HG02840 (cell line): ENCODE results near the gene GDA.
A peak's percentile ranks its signal among the peaks of the same experiment; 100 is the strongest.
"Not testable (repeated sequence)": the region's sequence is repeated elsewhere in the genome, so short reads cannot be mapped to it uniquely, and the experiment has no call there.

Experiments
- ATAC-seq: cut with Tn5 transposase; IDR thresholded peaks from one replicate; pipeline ENCODE4 v1.9.1; 2021; ENCODE audit warnings: mild to moderate bottlenecking, moderate library complexity, moderate number of reproducible peaks; ENCODE audit not compliant: unreplicated experiment, low FRiP score

The GDA gene

DNA sequence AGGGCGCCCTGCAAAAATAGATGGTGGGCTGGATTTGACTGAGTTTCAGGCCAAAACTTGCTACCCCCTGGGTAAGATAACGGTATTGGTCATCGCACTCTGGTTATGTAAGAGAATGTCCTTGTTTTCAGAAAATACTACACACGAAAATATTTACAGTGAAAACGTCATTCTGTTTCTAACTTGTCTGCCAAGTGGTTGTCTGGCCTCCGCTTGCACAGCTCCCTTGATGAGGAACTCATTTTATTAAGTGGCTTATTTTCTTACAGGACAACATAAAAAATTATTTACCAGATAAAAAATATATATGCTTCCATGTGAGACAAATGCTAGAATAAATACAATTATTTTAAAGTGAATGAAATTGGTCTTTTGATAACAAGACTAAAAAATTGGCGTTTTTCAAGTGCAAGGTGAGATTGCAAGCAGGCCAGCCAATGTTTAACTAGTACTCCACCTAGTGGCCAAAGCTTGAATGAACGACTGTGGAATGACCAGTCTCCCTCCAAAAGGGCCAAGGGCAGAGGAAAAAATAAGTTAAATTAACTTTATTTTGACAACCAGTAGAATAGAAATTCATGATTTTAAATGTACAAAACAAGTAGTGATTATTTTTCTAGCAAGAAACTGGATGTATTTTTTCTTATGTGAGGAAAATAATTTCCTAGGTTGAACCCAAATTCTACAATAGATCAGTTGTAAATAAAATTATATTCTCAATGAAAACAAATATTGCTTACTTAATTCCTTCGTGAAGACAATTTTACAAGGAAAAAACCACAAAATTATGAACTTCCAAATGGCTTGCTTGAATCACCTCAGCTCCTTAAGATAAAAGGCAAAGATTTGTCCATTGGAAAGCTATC lies 122.6 kb downstream of the GDA start:
- ATAC-seq: no peak

DNA sequence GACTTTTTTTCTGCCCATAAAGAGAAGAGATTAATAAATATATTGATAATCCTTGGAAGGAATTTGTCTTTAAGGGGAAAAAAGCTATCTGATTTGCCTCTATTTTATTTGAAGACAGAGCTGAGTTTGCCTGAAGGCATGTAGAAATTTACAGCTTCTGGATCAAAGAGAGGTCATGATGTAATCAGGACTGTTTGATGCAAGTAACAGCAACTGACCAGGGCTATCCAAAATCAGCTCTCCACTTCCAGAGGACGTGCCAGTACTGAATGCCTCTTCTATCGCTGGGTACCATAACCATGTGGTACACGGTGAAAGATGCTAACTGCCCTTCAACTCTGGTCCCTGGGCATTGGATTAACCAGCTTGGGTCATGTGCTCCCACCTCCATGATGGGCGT lies 125.2 kb downstream of the GDA start:
- no peak for ATAC-seq

- no peak for ATAC-seq
These were observed 125.7 kb downstream of the GDA start for GRCh38 chr9:72274916-72275315.

- no peak for ATAC-seq
These were observed 127.2 kb downstream of the GDA start for GRCh38 chr9:72276429-72276828.

- no peak for ATAC-seq
These were observed 129.7 kb downstream of the GDA start for GRCh38 chr9:72278959-72279358.

GRCh38 chr9:72280913-72281500 lies 131.8 kb downstream of the GDA start:
- ATAC-seq: peak; percentile 80

DNA sequence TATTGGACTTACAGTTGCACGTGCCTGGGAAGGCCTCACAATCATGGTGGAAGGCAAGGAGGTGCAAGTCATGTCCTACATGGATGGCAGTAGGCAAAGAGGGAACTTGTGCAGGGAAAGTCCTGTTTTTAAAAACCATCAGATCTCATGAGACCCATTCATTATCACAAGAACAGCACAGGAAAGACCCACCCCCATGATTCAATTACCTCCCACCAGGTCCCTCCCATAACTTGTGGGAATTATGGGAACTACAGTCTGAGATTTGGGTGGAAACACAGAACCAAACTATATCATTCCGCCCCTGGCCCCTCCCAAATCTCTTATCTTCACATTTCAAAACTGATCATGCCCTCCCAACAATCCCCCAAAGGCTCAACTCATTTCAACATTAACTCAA lies 140.2 kb downstream of the GDA start:
- no peak for ATAC-seq

DNA sequence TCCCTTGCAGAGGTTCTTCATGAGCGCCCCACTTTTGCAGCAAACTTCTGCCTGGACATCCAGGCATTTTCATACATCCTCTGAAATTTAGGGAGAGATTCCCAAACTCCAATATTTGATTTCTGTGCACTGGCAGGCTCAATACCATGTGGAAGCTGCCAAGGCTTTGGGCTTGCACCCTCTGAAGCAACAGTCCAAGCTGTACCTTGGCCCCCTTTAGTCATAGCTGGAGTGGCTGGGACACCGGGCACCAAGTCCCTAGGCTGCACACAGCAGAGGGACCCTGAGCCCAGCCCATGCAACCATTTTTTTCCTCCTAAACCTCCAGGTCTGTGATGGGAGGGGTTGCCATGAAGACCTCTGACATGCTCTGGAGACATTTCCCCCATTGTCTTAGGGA lies 141.1 kb downstream of the GDA start:
- ATAC-seq: no peak

DNA sequence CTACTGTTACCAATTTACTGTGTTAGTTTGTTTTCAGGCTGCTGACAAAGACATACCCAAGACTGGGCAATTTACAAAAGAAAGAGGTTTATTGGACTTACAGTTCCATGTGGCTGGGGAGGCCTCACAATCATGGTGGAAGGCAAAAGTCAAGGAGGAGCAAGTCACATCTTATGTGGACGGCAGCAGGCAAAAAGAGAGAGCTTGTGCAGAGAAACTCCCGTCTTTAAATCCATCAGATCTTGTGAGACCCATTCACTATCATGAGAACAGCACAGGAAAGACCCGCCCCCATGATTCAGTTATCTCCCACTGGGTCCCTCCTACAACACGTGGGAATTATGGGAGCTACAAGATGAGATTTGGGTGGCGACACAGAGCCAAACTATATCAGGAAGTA lies 142.3 kb downstream of the GDA start:
- ATAC-seq: not testable (repeated sequence)

DNA sequence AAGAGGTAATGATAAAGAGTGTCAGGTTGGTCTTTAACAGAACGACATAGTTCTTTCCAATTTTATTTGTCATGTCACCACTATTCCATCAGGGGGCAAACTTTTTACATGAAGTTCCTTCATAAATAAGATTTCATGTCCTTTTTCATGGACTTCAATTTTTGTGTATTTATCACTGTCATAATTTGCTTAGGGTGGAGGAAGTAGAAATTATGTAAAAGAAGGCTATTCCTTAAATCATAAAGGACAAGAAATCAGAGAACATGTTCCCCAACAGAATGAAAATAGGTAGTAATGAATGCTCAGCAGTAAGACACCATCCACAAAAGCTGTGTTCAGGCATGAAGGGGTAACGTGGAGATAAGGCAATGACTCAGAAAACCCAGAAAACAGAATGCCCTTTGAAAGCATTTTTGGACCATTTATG lies 143.0 kb downstream of the GDA start:
- no peak for ATAC-seq

GRCh38 chr9:72292874-72293607 lies 143.8 kb downstream of the GDA start:
- ATAC-seq: no peak

DNA sequence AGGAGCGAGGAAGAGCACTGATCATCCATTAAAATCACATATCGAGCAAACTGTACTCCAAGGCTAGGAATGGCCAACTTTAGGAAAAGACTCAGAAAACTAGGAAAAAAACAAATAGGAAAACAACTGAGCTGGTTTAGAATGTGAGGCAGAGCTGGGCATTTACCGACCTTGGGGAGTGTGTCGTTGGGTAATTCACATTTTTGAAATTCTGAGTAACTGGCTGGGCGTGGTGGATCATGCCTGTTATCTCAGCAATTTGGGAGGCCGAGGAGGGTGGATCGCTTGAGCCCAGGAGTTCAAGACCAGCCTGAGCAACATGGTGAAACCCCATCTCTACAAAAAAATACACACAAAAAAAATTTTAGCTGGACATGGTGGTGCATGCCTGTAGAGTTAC lies 145.7 kb downstream of the GDA start:
- no peak for ATAC-seq

DNA sequence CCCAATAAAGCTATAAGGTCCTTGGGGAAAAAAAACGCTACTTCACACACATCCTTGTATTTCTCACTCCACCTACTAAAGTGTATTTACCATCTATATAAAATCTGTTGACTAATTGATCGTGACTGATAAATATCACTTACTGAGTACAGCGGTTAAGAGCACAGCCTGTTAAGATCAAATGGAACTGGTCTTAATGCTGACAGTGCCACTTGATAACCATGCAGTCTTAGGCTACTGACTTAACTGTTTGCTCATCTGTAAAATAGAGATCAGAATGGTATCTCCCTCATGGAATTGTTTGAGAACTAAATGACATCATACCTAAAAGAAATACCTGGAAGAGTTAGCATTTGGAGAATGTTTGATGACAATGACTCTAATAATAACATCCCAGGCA lies 148.3 kb downstream of the GDA start:
- ATAC-seq: no peak

DNA sequence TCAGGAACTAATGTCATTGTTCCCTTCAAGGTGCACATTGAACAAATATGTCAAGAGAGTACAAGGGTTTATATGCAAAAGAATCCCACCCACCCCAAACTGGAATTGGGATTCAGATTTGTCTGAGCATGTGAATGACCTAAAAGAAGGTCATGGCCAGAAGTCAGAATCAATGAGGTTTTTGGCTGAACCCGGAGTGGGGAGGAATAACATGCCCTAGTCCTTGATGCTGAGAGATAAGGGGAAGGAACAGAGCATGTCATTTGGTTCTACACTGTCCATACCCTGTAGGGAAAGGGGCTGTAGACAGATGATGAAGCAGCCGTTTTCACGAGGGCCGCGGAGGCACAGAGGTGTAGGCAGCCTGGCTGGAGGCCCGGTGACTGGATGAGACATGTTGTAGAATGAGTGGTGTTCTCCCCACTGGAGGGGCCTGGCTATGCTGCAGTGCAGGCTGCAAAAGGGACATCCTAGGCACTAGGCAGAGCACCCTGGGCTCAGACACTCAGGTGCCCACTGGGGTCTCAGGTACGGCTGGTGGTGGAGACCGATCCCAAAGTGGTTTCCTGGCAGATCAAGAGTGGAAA lies 149.9 kb downstream of the GDA start:
- ATAC-seq: no peak

- no peak for ATAC-seq
These were observed 151.6 kb downstream of the GDA start for GRCh38 chr9:72300873-72301272.
